ENCODE results near the gene NLGN3.

DNA sequence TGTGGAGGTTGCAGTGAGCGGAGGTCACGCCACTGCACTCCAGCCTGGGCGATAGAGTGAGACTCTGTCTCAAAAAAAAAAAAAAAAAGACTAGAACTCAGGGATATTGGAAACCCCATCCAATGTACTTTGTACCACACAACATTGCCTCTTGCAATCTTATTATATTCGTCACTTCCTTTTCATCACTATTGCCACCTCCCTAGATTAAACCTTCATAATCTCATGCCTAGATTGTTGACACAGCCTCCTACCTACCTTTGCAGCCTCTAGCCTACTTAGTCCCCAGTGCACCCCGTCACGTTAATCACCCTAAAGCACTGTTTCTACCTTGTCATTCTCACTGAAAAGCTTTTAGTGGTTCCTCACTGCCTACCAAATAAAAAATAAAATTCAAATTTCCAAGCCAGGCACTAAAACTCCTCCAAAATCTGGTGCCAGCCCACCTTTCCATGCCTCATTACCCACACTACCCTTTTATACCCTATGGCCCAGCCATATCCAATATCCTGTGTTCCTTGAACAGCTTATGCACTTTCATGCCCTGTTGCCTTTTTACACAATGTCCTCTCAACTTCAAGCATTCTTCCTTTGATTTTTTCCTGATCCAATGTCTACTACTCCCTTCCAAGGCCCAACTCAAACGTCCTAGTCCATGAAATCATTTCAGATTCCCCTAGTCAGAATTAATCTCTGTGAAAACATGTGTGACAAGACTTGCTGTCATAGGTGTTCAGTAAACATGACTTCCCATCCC lies 54.8 kb downstream of the NLGN3 start:
- TF ChIP-seq, protein P1, sequence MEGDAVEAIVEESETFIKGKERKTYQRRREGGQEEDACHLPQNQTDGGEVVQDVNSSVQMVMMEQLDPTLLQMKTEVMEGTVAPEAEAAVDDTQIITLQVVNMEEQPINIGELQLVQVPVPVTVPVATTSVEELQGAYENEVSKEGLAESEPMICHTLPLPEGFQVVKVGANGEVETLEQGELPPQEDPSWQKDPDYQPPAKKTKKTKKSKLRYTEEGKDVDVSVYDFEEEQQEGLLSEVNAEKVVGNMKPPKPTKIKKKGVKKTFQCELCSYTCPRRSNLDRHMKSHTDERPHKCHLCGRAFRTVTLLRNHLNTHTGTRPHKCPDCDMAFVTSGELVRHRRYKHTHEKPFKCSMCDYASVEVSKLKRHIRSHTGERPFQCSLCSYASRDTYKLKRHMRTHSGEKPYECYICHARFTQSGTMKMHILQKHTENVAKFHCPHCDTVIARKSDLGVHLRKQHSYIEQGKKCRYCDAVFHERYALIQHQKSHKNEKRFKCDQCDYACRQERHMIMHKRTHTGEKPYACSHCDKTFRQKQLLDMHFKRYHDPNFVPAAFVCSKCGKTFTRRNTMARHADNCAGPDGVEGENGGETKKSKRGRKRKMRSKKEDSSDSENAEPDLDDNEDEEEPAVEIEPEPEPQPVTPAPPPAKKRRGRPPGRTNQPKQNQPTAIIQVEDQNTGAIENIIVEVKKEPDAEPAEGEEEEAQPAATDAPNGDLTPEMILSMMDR (IDR thresholded peaks at IDR 0.05): no peak
- TF ChIP-seq EZH2 (IDR thresholded peaks at IDR 0.05; ENCODE audit: borderline replicate concordance, insufficient read depth, low read depth, low read length, poor library complexity, severe bottlenecking): no peak
